Suprapubic skin (tissue), 4 donors: Measurements from ENCODE around the gene FZD7. TPM values are rescaled to one million over a fixed set of nuclear protein-coding genes. Genes with fewer than 3 reads are reported as not detected.
A peak's percentile ranks its signal among the peaks of the same experiment; 100 is the strongest.

ENCODE experiments used
- DNase-seq, 2 donors: peaks; one replicate each; pipeline ENCODE4 v3.0.0-alpha.2; 2019; ENCODE audit warnings: low spot score in 2 of 2
- H3K27ac ChIP-seq: fragments of 200-600 bp; sonication (generic); one replicate; pipeline ENCODE4 v1.5.1; 2019
- H3K27me3 ChIP-seq: fragments of 200-600 bp; sonication (generic); one replicate; pipeline ENCODE4 v1.5.1; 2019
- H3K36me3 ChIP-seq: fragments of 200-600 bp; sonication (generic); one replicate; pipeline ENCODE4 v1.5.1; 2019
- H3K4me1 ChIP-seq: fragments of 200-600 bp; sonication (generic); one replicate; pipeline ENCODE4 v1.5.1; 2019
- H3K4me3 ChIP-seq: fragments of 200-600 bp; sonication (generic); one replicate; pipeline ENCODE4 v1.5.1; 2019; ENCODE audit warnings: mild to moderate bottlenecking
- H3K9me3 ChIP-seq: fragments of 200-600 bp; sonication (generic); one replicate; pipeline ENCODE4 v1.5.1; 2019
- CTCF ChIP-seq, 2 donors: fragments of 200-600 bp in 1 of 2; fragments of 450-650 bp in 1 of 2; sonication (generic) in 1 of 2; IDR thresholded peaks; one replicate each; pipeline ENCODE4 v1.5.1; 2016 to 2019; ENCODE audit warnings: antibody characterized with exemption in 2 of 2, mild to moderate bottlenecking in 1 of 2, moderate library complexity in 1 of 2
- EP300 ChIP-seq: sonication (generic); formaldehyde crosslinking; IDR thresholded peaks from one replicate; pipeline ENCODE4 v1.6.1; 2017; ENCODE audit warnings: antibody characterized with exemption
- POLR2A ChIP-seq, 2 donors: fragments of 450-650 bp; IDR thresholded peaks; one replicate each; pipeline ENCODE4 v1.6.1; 2017; ENCODE audit warnings: antibody characterized with exemption in 2 of 2, mild to moderate bottlenecking in 2 of 2, moderate library complexity in 2 of 2
- POLR2AphosphoS5 ChIP-seq, 3 donors: sonication (generic); formaldehyde crosslinking; IDR thresholded peaks; one replicate each; pipeline ENCODE4 v1.6.1; 2017; ENCODE audit warnings: antibody characterized with exemption in 3 of 3
- WGBS: methylation state at CpG from one replicate; pipeline ENCODE4 v1.1.5; 2018; 5-methylcytosine and 5-hydroxymethylcytosine counted together
- total RNA-seq, 4 donors: library from RNA; depleted of rRNA; stranded (reverse); fragments of >200 nt; gene quantifications; one replicate each; pipeline ENCODE4 v1.1.0, GENCODE V29; 2016

Gene FZD7
- total RNA-seq, 4 donors from 2014 or later: 13.5 to 31.3 (median 23.6) TPM

- no peaks in the 10 kb centered on the region for H3K36me3 ChIP-seq
- H3K4me1 ChIP-seq: peaks cover 5% of the 10 kb centered on the region
- no peak for DNase-seq
- no peak overlapping the region for H3K4me3 ChIP-seq
- H3K27ac ChIP-seq: no peak overlapping the region
- H3K27me3 ChIP-seq: peaks cover 3% of the 10 kb centered on the region
- TF ChIP-seq CTCF (IDR thresholded peaks at IDR 0.05): no peak
- H3K9me3 ChIP-seq: no peaks in the 10 kb centered on the region
- 97% methylated on average over 2 of the region's 2 CpGs for WGBS
Observed at GRCh38 chr2:202061695-202062094, 28.0 kb downstream of the FZD7 start.

- peak overlapping the region; percentile 31 for H3K27ac ChIP-seq
- no peaks in the 10 kb centered on the region for H3K27me3 ChIP-seq
- WGBS: 12% methylated on average over 3 of the region's 3 CpGs
- TF ChIP-seq POLR2A (IDR thresholded peaks at IDR 0.05): no peak
- no peak for TF ChIP-seq POLR2AphosphoS5 (IDR thresholded peaks at IDR 0.05)
- TF ChIP-seq EP300: no peak
- TF ChIP-seq CTCF (IDR thresholded peaks at IDR 0.05): no peak
- peaks cover 5% of the 10 kb centered on the region for H3K4me1 ChIP-seq
- H3K36me3 ChIP-seq: no peaks in the 10 kb centered on the region
- DNase-seq: no peak
- no peaks in the 10 kb centered on the region for H3K9me3 ChIP-seq
- no peak overlapping the region for H3K4me3 ChIP-seq
Observed at GRCh38 chr2:202064171-202064880, 30.7 kb downstream of the FZD7 start.

- 84% methylated on average over 3 of the region's 3 CpGs for WGBS
- Histone ChIP-seq H3K27me3 (no peaks in the 10 kb centered on the region), H3K4me3 (no peak overlapping the region), H3K4me1 (peaks cover 5% of the 10 kb centered on the region), H3K36me3 (no peaks in the 10 kb centered on the region), H3K27ac (peak overlapping the region; percentile 31), H3K9me3 (no peaks in the 10 kb centered on the region)
- TF ChIP-seq EP300: no peak
- TF ChIP-seq CTCF (IDR thresholded peaks at IDR 0.05): no peak
- no peak for TF ChIP-seq POLR2A (IDR thresholded peaks at IDR 0.05)
- TF ChIP-seq POLR2AphosphoS5 (IDR thresholded peaks at IDR 0.05): no peak
- no peak for DNase-seq
Observed at GRCh38 chr2:202064881-202065230, 31.2 kb downstream of the FZD7 start.

GRCh38 chr2:202065876-202066275 is 32.2 kb downstream of the FZD7 start:
- TF ChIP-seq CTCF (IDR thresholded peaks at IDR 0.05): no peak
- TF ChIP-seq EP300: no peak
- no peak for TF ChIP-seq POLR2AphosphoS5 (IDR thresholded peaks at IDR 0.05)
- no peak for TF ChIP-seq POLR2A (IDR thresholded peaks at IDR 0.05)
- Histone ChIP-seq H3K27me3 (no peaks in the 10 kb centered on the region), H3K4me1 (peaks cover 5% of the 10 kb centered on the region), H3K27ac (no peak overlapping the region), H3K4me3 (no peak overlapping the region), H3K9me3 (no peaks in the 10 kb centered on the region), H3K36me3 (no peaks in the 10 kb centered on the region)
- 80% methylated on average over 3 of the region's 3 CpGs for WGBS
- no peak for DNase-seq

GRCh38 chr2:202066875-202067274 is 33.2 kb downstream of the FZD7 start:
- Histone ChIP-seq H3K4me1 (peaks cover 5% of the 10 kb centered on the region), H3K9me3 (no peaks in the 10 kb centered on the region), H3K36me3 (no peaks in the 10 kb centered on the region), H3K27me3 (no peaks in the 10 kb centered on the region), H3K27ac (no peak overlapping the region), H3K4me3 (no peak overlapping the region)
- no peak for DNase-seq
- no peak for TF ChIP-seq POLR2AphosphoS5 (IDR thresholded peaks at IDR 0.05)
- TF ChIP-seq CTCF (IDR thresholded peaks at IDR 0.05): no peak
- no peak for TF ChIP-seq EP300
- TF ChIP-seq POLR2A (IDR thresholded peaks at IDR 0.05): no peak
- 83% methylated on average over 2 of the region's 2 CpGs for WGBS
